Naive thymus-derived CD8-positive, alpha-beta T cell (primary cell): ENCODE results near the gene IFT122. TPM values are rescaled to one million over a fixed set of nuclear protein-coding genes. Genes with fewer than 3 reads are reported as not detected.
A peak's percentile ranks its signal among the peaks of the same experiment; 100 is the strongest.

ENCODE experiments used
- ATAC-seq, 2 donors: fragments of 150-1000 bp; cut with Tn5 transposase in 1 of 2; sonication (Bioruptor Pico), chemical (Tn5 transposase) in 1 of 2; 1 replicate in 1 of 2; 2 replicates in 1 of 2; pipeline ENCODE4 v1.10.0; 2021; ENCODE audit warnings: mild to moderate bottlenecking in 2 of 2, moderate library complexity in 2 of 2
- POLR2A ChIA-PET: fragments of 350-600 bp; sonication (Branson Sonifier 250); formaldehyde crosslinking; loops from one replicate; lab custom pipeline; 2021; ENCODE audit warnings: antibody characterized with exemption; lab: Charles Lee
- DNase-seq, 10 donors: peaks; one replicate each; pipeline versions ENCODE4 v3.0.0 to v3.0.0-alpha.2; 2020 to 2022
- H3K27ac Mint-ChIP-seq, 10 donors: one replicate each; pipeline ENCODE4 v1.8.0; 2020 to 2022; ENCODE audit warnings: mild to moderate bottlenecking in 10 of 10, mixed read lengths in 10 of 10, moderate library complexity in 4 of 10, inconsistent platforms in 1 of 10
- H3K27me3 Mint-ChIP-seq, 5 donors: one replicate each; pipeline ENCODE4 v1.8.0; 2021 to 2022; ENCODE audit warnings: mixed read lengths in 5 of 5
- H3K36me3 Mint-ChIP-seq, 3 donors: one replicate each; pipeline ENCODE4 v1.8.0; 2020 to 2022; ENCODE audit warnings: mixed read lengths in 3 of 3, mild to moderate bottlenecking in 2 of 3, inconsistent platforms in 1 of 3
- H3K4me1 Mint-ChIP-seq, 4 donors: one replicate each; pipeline ENCODE4 v1.8.0; 2021 to 2022; ENCODE audit warnings: mixed read lengths in 4 of 4
- H3K4me3 Mint-ChIP-seq, 10 donors: one replicate each; pipeline ENCODE4 v1.8.0; 2020 to 2022; ENCODE audit warnings: mild to moderate bottlenecking in 10 of 10, mixed read lengths in 10 of 10, moderate library complexity in 6 of 10, inconsistent platforms in 1 of 10
- H3K9me3 Mint-ChIP-seq, 9 donors: one replicate each; pipeline ENCODE4 v1.8.0; 2020 to 2022; ENCODE audit warnings: mixed read lengths in 9 of 9, mild to moderate bottlenecking in 3 of 9, inconsistent platforms in 1 of 9, moderate library complexity in 1 of 9
- polyA plus RNA-seq, 3 donors: library from polyadenylated mRNA; unstranded; fragments of 300-500 nt; fragmentation: Illumina TruSeq; gene quantifications; one replicate each; pipeline ENCODE4 v1.2.3, GENCODE V29; 2021
- total RNA-seq, 8 experiments: library from RNA in 2 of 8; stranded (reverse) in 2 of 8; gene quantifications; one replicate each; pipeline ENCODE4 v1.2.3 and lab custom pipeline; 2021 to 2026

IFT122 gene
- total and polyA plus RNA-seq, 5 experiments from 2014 or later, result 3.3 to 25.2 (median 6.5) TPM

DNA sequence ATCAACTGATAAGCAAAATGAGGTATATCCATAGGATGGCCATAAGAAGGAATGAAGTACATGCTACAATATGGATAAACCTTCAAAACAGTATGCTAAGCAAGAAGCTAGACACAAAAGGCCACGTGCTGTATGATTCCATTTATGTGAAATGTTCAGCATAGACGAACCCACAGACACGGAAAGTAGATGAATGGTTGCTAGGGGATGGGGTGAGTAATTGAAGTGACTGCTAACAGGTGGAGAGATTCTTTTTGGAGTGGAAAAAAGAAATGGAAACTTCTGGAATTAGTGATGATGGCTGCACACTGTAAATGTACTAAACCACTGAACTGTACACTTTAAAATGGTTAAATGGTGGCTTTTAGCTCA, 11.0 kb upstream of the IFT122 start:
- peak overlapping the region in 9 of 10 donors; percentile 69 to 94 (median 83) for H3K27ac Mint-ChIP-seq
- ATAC-seq (no peak), DNase-seq (no peak)
- H3K4me1 Mint-ChIP-seq, result peaks cover 17 to 38% (median 30%) of the 10 kb centered on the region in 4 donors
- peak overlapping the region; percentile 24 to 89 (median 85) for H3K4me3 Mint-ChIP-seq
- POLR2A ChIA-PET, result interaction anchor here (1.9 to 4.6 kb wide), 2 partner anchors 11 to 113 kb away, joined by 7 to 34 read pairs; partner anchors contain the start of genes IFT122 and MBD4
- H3K9me3 Mint-ChIP-seq, result peaks cover 0 to 5% (median 0%) of the 10 kb centered on the region in 9 donors
- peaks cover 0 to 38% (median 10%) of the 10 kb centered on the region in 3 donors for H3K36me3 Mint-ChIP-seq
- H3K27me3 Mint-ChIP-seq, result peaks cover 0 to 3% (median 0%) of the 10 kb centered on the region in 5 donors

DNA sequence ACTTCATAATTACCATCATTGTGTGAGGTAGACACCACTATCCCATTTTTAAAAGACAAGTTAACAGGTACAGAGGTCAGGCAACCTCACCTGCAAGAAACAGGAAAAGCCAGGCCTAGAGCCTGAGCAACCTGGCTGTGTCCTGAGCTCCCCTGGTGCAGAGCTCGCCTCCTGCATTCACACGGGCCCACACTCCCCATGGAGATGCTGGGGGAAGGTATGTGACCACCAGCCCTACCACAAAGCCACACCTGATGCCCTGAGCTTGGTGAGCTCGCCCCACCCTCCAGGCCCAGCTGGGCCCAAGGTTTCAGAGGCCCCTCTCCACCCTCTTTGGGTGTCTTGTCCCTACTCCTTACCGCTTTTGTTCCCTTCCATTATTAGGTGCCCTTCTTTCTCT, 10.4 kb upstream of the IFT122 start:
- ATAC-seq, result no peak
- H3K27me3 Mint-ChIP-seq, result peaks cover 0 to 3% (median 0%) of the 10 kb centered on the region in 5 donors
- peaks cover 0 to 42% (median 10%) of the 10 kb centered on the region in 3 donors for H3K36me3 Mint-ChIP-seq
- POLR2A ChIA-PET, result interaction anchor here (0.5 to 4.6 kb wide), 3 partner anchors 10 to 114 kb away, joined by 3 to 34 read pairs (median 7); partner anchors contain the start of genes IFT122 and MBD4
- peak overlapping the region in 2 of 10 donors; percentile 52 to 57 for H3K4me3 Mint-ChIP-seq
- H3K27ac Mint-ChIP-seq, result peak overlapping the region in 7 of 10 donors; percentile 20 to 94 (median 81)
- no peaks in the 10 kb centered on the region for H3K9me3 Mint-ChIP-seq
- no peak for DNase-seq
- H3K4me1 Mint-ChIP-seq, result peaks cover 16 to 37% (median 32%) of the 10 kb centered on the region in 4 donors

GRCh38 chr3:129432036-129432435, 8.0 kb upstream of the IFT122 start:
- no peak overlapping the region for H3K27ac Mint-ChIP-seq
- H3K36me3 Mint-ChIP-seq, result peaks cover 5 to 62% (median 10%) of the 10 kb centered on the region in 3 donors
- peaks cover 26 to 61% (median 55%) of the 10 kb centered on the region in 4 donors for H3K4me1 Mint-ChIP-seq
- DNase-seq (no peak), ATAC-seq (no peak)
- H3K4me3 Mint-ChIP-seq, result no peak overlapping the region
- H3K9me3 Mint-ChIP-seq, result no peaks in the 10 kb centered on the region
- no peaks in the 10 kb centered on the region for H3K27me3 Mint-ChIP-seq
- POLR2A ChIA-PET, result interaction anchor here (1.7 kb wide), 1 partner anchor 8 kb away, joined by 5 read pairs; the partner anchor contains the start of genes IFT122 and MBD4

GRCh38 chr3:129432671-129433070, 7.4 kb upstream of the IFT122 start:
- Mint-ChIP-seq H3K27me3 (no peaks in the 10 kb centered on the region), H3K27ac (peak overlapping the region in 1 of 10 donors; percentile 9), H3K4me1 (peaks cover 27 to 61% (median 54%) of the 10 kb centered on the region in 4 donors), H3K9me3 (no peaks in the 10 kb centered on the region), H3K4me3 (no peak overlapping the region), H3K36me3 (peaks cover 6 to 68% (median 10%) of the 10 kb centered on the region in 3 donors)
- POLR2A ChIA-PET, result no interaction called here
- no peak for DNase-seq
- no peak for ATAC-seq

- peak overlapping the region in 2 of 10 donors; percentile 9 to 77 for H3K27ac Mint-ChIP-seq
Observed at GRCh38 chr3:129433565-129433964, 6.5 kb upstream of the IFT122 start.

DNA sequence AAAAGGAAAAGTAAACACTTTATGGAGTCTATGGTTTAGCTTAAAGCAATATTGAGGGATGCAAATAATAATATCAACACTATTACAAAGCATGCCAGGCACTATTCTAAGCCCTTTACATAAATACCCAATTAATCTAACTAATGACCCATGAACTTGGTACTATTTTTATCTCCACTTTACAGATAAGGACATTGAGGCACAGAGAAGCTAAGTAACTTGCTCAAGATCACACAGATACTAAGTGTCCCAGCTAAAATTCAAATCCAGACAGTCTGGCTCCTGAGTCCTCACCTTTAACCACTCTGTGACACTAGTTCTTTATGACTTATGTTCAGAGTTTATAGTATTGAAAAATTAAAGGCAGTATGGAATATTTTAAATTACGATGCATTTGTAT, 5.9 kb upstream of the IFT122 start:
- DNase-seq (no peak), ATAC-seq (no peak)
- Mint-ChIP-seq H3K4me3 (no peak overlapping the region), H3K4me1 (peaks cover 20 to 61% (median 53%) of the 10 kb centered on the region in 4 donors), H3K36me3 (peaks cover 6 to 73% (median 10%) of the 10 kb centered on the region in 3 donors), H3K9me3 (no peaks in the 10 kb centered on the region), H3K27ac (peak overlapping the region in 3 of 10 donors; percentile 7 to 77 (median 33)), H3K27me3 (no peaks in the 10 kb centered on the region)
- POLR2A ChIA-PET, result no interaction called here

More at GRCh38 chr3:129433565-129433964, 6.5 kb upstream of the IFT122 start:
- Mint-ChIP-seq H3K4me1 (peaks cover 22 to 61% (median 54%) of the 10 kb centered on the region in 4 donors), H3K27me3 (no peaks in the 10 kb centered on the region), H3K4me3 (no peak overlapping the region), H3K36me3 (peaks cover 6 to 73% (median 10%) of the 10 kb centered on the region in 3 donors), H3K9me3 (no peaks in the 10 kb centered on the region)
- POLR2A ChIA-PET, result no interaction called here
- ATAC-seq (no peak), DNase-seq (no peak)

- H3K4me1 Mint-ChIP-seq, result peaks cover 21 to 64% (median 53%) of the 10 kb centered on the region in 4 donors
- POLR2A ChIA-PET, result no interaction called here
- no peaks in the 10 kb centered on the region for H3K27me3 Mint-ChIP-seq
- no peak for ATAC-seq
- peak overlapping the region in 5 of 10 donors; percentile 8 to 77 (median 42) for H3K27ac Mint-ChIP-seq
- peaks cover 0 to 2% (median 0%) of the 10 kb centered on the region in 9 donors for H3K9me3 Mint-ChIP-seq
- H3K4me3 Mint-ChIP-seq, result peak overlapping the region in 4 of 10 donors; percentile 16 to 72 (median 27)
- DNase-seq, result no peak
- H3K36me3 Mint-ChIP-seq, result peaks cover 6 to 73% (median 10%) of the 10 kb centered on the region in 3 donors
Observed at GRCh38 chr3:129435367-129435766, 4.7 kb upstream of the IFT122 start.

GRCh38 chr3:129439226-129439816, 703 bp upstream of the IFT122 start:
- H3K36me3 Mint-ChIP-seq, result peaks cover 0 to 35% (median 6%) of the 10 kb centered on the region in 3 donors
- peak; percentile 7 for ATAC-seq
- peaks cover 30 to 90% (median 72%) of the 10 kb centered on the region in 4 donors for H3K4me1 Mint-ChIP-seq
- H3K27me3 Mint-ChIP-seq, result no peaks in the 10 kb centered on the region
- peak overlapping the region; percentile 90 to 99 (median 96) for H3K4me3 Mint-ChIP-seq
- POLR2A ChIA-PET, result interaction anchor here (0.6 to 3.9 kb wide), 11 partner anchors 8 to 822 kb away, joined by 3 to 34 read pairs (median 5); partner anchors contain the start of gene EFCAB12
- peak overlapping the region; percentile 95 to 99 (median 98) for H3K27ac Mint-ChIP-seq
- H3K9me3 Mint-ChIP-seq, result peaks cover 0 to 2% (median 0%) of the 10 kb centered on the region in 9 donors
- peak in 6 of 10 donors; percentile 14 to 71 (median 30) for DNase-seq

- Mint-ChIP-seq H3K27ac (peak overlapping the region; percentile 95 to 99 (median 98)), H3K36me3 (peaks cover 0 to 24% (median 6%) of the 10 kb centered on the region in 3 donors), H3K4me3 (peak overlapping the region; percentile 90 to 99 (median 96)), H3K4me1 (peaks cover 29 to 77% (median 60%) of the 10 kb centered on the region in 4 donors), H3K9me3 (peaks cover 0 to 2% (median 0%) of the 10 kb centered on the region in 9 donors), H3K27me3 (no peaks in the 10 kb centered on the region)
- ATAC-seq, result peak in 1 of 2 donors; percentile 53
- POLR2A ChIA-PET, result interaction anchor here (0.6 to 3.9 kb wide), 8 partner anchors 10 to 165 kb away, joined by 3 to 34 read pairs (median 6); partner anchors contain the start of gene EFCAB12
- no peak for DNase-seq
Observed at GRCh38 chr3:129440618-129441190, 680 bp downstream of the IFT122 start.

DNA sequence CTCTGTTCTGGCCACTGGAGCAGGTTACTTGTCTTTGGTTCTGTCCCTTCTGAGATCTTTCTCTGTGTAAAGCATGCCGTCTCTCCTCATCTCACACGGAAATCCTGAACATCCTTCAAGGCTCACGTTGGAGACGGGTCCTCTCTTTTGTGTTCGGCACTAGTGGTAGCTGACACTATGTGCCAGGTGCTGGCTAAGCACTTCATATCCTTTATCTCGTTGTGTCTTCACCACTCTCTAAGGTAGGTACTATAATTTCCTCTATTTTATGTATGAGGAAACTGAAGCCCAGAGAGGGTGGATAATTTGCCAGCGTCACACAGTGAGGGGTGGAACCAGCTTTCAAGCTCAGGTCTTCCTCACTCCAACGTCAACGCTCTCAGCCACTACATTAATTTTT, 1.2 kb downstream of the IFT122 start:
- Mint-ChIP-seq H3K36me3 (peaks cover 0 to 20% (median 6%) of the 10 kb centered on the region in 3 donors), H3K9me3 (peaks cover 0 to 2% (median 0%) of the 10 kb centered on the region in 9 donors), H3K27ac (peak overlapping the region; percentile 95 to 99 (median 98)), H3K4me3 (peak overlapping the region; percentile 90 to 99 (median 96)), H3K4me1 (peaks cover 27 to 72% (median 55%) of the 10 kb centered on the region in 4 donors), H3K27me3 (no peaks in the 10 kb centered on the region)
- ATAC-seq (no peak), DNase-seq (peak in 2 of 10 donors; percentile 9 to 12)
- POLR2A ChIA-PET, result interaction anchor here (0.6 to 3.9 kb wide), 4 partner anchors 13 to 164 kb away, joined by 3 to 34 read pairs (median 5); partner anchors contain the start of gene EFCAB12

DNA sequence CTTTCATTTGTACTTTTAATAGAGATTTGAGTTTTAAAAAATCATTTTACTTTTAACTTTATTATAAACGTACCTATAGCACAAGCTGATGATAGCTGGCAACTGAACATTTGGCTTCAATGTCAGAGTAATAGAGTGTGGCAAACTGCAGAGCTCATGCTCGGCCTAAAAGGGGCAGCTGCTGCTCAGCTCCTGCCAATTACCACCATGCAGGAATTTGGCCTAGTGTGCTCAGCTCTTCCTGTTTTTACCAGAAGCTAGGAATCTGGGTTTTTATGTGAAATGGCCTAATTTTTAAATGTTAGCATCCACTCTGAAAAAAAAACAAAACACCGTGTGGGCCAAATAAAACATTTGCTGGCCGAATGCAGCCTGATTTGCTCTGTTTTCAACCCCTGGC, 1.8 kb downstream of the IFT122 start:
- ATAC-seq (no peak), DNase-seq (no peak)
- Mint-ChIP-seq H3K4me3 (peak overlapping the region in 9 of 10 donors; percentile 90 to 99 (median 96)), H3K4me1 (peaks cover 22 to 66% (median 50%) of the 10 kb centered on the region in 4 donors), H3K27me3 (no peaks in the 10 kb centered on the region), H3K9me3 (peaks cover 0 to 2% (median 0%) of the 10 kb centered on the region in 9 donors), H3K27ac (peak overlapping the region; percentile 95 to 99 (median 98)), H3K36me3 (peaks cover 0 to 14% (median 3%) of the 10 kb centered on the region in 3 donors)
- POLR2A ChIA-PET, result interaction anchor here (1.8 to 3.9 kb wide), 2 partner anchors 14 to 164 kb away, joined by 6 to 34 read pairs; partner anchors contain the start of gene EFCAB12

GRCh38 chr3:129442486-129442885, 2.5 kb downstream of the IFT122 start:
- no peak for ATAC-seq
- peaks cover 0 to 7% (median 0%) of the 10 kb centered on the region in 3 donors for H3K36me3 Mint-ChIP-seq
- POLR2A ChIA-PET, result interaction anchor here (0.7 kb wide), 1 partner anchor 839 kb away, joined by 4 read pairs; no protein-coding TSS in a partner anchor
- peak overlapping the region; percentile 20 to 99 (median 80) for H3K27ac Mint-ChIP-seq
- peaks cover 20 to 61% (median 45%) of the 10 kb centered on the region in 4 donors for H3K4me1 Mint-ChIP-seq
- no peak for DNase-seq
- H3K4me3 Mint-ChIP-seq, result peak overlapping the region in 1 of 10 donors; percentile 7
- peaks cover 0 to 2% (median 0%) of the 10 kb centered on the region in 9 donors for H3K9me3 Mint-ChIP-seq
- H3K27me3 Mint-ChIP-seq, result no peaks in the 10 kb centered on the region
